ENCODE data around the gene LRMDA.

The LRMDA gene

DNA sequence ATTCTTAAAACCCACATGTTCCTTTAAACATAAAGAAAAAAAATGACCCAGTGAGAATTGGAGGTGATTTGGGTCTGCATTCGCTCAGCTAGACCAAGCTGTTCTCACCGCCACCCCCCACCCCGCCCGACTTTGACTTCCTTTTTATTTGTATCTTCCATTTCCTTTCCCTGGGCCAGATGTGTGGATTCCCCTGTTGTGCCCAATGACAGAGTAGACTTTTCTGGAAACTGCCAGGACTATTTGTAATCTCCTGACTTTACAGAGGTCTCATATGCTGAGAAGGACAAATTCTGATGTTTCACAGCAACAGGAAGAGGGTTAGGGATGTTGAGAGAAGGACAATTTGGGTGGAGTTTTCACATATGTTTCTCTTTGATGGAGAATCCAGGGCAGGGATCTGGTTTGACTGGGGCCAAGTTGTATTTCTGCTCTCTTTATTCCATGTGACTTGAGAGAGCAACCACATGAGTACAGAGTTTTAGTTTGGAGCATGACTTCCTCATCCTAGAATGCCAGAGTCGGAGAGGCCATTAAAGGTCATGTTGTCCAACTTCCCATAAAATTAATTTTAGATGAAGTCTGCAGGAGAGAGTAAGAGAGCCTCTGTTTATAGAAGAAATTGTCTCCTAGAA lies 1023.2 kb downstream of the LRMDA start:
- ChIA-PET CTCF (interaction anchor here (0.6 to 2.0 kb wide), 2 partner anchors 12 to 444 kb away, joined by 3 to 4 read pairs; no protein-coding TSS in a partner anchor), POLR2A (no interaction called here)
- DNase-seq (ENCODE audit: extremely low spot score) = no peak
- TF ChIP-seq, protein P1, sequence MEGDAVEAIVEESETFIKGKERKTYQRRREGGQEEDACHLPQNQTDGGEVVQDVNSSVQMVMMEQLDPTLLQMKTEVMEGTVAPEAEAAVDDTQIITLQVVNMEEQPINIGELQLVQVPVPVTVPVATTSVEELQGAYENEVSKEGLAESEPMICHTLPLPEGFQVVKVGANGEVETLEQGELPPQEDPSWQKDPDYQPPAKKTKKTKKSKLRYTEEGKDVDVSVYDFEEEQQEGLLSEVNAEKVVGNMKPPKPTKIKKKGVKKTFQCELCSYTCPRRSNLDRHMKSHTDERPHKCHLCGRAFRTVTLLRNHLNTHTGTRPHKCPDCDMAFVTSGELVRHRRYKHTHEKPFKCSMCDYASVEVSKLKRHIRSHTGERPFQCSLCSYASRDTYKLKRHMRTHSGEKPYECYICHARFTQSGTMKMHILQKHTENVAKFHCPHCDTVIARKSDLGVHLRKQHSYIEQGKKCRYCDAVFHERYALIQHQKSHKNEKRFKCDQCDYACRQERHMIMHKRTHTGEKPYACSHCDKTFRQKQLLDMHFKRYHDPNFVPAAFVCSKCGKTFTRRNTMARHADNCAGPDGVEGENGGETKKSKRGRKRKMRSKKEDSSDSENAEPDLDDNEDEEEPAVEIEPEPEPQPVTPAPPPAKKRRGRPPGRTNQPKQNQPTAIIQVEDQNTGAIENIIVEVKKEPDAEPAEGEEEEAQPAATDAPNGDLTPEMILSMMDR (IDR thresholded peaks at IDR 0.05; ENCODE audit: control extremely low read depth, extremely low read depth, low read depth, missing control alignments) = no peak

DNA sequence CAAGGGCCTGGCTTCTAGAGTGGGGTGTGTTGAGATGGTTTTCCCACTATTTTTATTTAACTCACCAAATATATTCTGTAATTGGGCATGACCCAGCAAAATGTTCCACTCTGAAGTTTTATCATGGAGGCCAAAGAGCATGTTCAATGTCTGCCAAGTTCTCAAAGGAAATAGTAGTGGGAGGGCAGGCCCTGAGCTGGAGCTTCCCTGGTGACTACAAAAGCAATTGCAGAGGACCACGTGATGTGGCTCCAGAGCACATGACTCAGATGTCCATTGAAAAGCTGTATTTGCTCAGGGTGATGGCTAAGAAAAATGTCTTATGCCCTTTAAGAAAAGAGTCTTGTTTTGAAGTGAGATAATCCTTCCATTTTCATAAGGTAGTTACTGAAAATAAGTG lies 1024.8 kb downstream of the LRMDA start:
- CTCF ChIA-PET = no interaction called here
- POLR2A ChIA-PET = no interaction called here
- no peak for DNase-seq (ENCODE audit: extremely low spot score)
- TF ChIP-seq, protein P1 (IDR thresholded peaks at IDR 0.05; ENCODE audit: control extremely low read depth, extremely low read depth, low read depth, missing control alignments) = no peak

DNA sequence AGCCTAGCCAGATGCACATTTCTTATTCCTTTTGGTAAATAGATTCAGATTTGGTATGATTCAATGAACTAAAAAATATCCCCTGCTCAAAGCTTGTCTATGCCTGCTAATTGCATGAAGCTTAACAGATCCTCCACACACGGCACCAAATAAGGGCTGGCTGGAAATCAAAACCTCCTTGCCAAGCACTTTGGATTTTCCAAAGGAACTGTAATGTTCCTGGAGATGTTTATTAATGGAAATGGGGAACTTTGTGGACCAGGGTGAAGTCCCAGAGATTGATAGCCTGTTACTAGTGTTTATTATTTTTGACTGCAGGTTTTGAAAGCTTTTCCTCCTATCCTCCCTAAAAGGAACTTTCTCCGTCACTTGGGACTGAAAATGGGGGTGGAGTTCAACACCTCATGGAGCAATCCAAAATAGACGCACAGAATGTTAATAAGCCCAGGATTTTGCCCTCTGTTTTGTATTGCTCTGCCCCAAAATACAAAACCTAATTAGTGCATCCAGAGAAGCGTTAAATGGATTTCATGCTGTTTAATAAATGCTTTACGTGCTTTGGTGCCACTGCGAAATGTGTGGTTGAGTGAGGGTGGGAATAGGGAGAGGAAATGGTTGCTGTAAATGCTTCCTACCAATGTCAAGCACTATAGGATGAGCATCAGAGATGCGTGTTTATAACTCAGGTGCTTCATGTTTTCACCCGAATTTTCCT lies 1027.7 kb downstream of the LRMDA start:
- CTCF ChIA-PET = interaction anchor here (1.8 kb wide), 1 partner anchor 12 kb away, joined by 4 read pairs; no protein-coding TSS in a partner anchor

DNA sequence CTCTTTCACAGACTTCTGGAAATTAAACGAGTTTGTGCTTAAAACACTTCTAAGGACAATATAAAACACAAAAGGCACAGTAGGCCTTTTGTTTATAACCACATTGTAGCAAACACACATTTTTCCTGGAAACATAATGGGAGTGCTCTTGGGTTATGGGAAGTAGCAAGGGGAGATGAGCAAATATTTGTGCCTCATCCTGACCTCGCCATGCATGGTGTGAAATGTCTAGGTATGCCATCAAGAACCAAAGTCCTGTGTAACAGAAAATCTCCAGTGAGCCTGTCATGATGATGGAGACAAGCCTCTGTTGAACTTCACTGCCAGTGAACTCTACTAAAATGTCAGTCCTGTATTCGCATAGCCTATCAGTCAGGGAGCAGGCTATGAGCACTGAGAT lies 1029.6 kb downstream of the LRMDA start:
- ChIA-PET CTCF (no interaction called here), POLR2A (no interaction called here)
- TF ChIP-seq, protein P1 (IDR thresholded peaks at IDR 0.05; ENCODE audit: control extremely low read depth, extremely low read depth, low read depth, missing control alignments) = no peak
- no peak for DNase-seq (ENCODE audit: extremely low spot score)

More for the DNA sequence above, 1027.7 kb downstream of the LRMDA start:
- TF ChIP-seq, protein P1 (IDR thresholded peaks at IDR 0.05; ENCODE audit: control extremely low read depth, extremely low read depth, low read depth, missing control alignments) = no peak
- POLR2A ChIA-PET = no interaction called here
- no peak for DNase-seq (ENCODE audit: extremely low spot score)

DNA sequence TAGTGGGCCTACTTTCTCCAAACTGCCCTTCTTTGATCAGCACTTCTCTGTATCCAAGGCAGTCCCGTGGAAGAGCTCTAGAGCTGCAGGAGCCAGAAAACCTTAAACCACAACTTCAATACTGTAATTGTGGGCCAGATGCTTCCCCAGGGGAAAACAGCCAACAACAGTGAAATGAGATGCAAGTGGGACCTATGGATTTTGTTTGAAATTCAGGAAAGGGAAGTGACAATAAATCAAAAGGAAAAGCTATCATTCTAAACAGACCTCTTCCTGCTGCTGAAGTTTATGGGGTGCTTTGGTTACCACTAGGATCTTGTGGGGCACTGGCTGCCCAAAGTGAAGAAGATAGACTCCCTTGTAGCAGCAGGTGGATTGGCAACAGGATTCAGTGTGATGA lies 1031.7 kb downstream of the LRMDA start:
- TF ChIP-seq, protein P1 (IDR thresholded peaks at IDR 0.05; ENCODE audit: control extremely low read depth, extremely low read depth, low read depth, missing control alignments) = no peak
- DNase-seq (ENCODE audit: extremely low spot score) = no peak
- ChIA-PET POLR2A (no interaction called here), CTCF (interaction anchor here (1.3 kb wide), 1 partner anchor 11 kb away, joined by 3 read pairs; no protein-coding TSS in a partner anchor)

DNA sequence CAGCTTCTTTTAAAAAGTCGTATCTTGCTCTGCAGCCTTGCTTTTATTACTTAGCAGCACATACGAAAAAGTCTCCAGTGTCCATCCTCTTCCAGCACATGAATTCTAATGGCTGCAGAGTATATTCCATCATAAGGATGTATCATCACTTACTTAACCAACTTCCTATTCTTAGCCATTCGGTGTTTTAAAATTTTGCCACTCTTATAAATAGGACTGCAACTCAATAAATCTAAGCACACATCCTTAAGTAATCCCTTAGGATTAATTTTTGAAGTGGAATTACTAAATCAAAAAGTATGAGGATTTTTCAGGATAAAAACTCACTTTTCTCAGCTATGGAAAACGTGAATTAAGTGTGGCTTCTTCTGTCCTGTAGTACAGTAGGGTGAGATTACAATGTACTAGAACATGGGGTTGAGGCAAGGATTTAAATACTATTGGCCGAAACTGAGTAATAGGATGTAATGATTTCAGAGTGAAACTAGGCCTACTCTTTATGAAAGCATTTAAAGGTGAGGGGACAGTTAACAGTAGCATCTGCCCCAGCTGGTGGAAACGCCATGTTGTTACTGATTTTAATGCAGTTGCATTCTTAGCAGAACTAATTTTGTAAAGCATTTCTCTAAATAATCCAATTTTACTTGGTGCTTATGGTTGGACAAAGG lies 1035.5 kb downstream of the LRMDA start:
- DNase-seq (ENCODE audit: extremely low spot score) = no peak
- TF ChIP-seq, protein P1 (IDR thresholded peaks at IDR 0.05; ENCODE audit: control extremely low read depth, extremely low read depth, low read depth, missing control alignments) = no peak
- POLR2A ChIA-PET = no interaction called here
- CTCF ChIA-PET = no interaction called here

All from GM10248 (cell line).